Subcutaneous abdominal adipose tissue (tissue), 5 donors: Measurements from ENCODE around the gene GVQW3.

Experiments used
- H3K27ac ChIP-seq: one replicate; pipeline ENCODE4 v1.7.0; 2013; ENCODE audit warnings: low read depth, mild to moderate bottlenecking, inconsistent platforms, low read length, moderate library complexity
- H3K27me3 ChIP-seq, 5 donors: one replicate each; pipeline ENCODE4 v1.7.0; 2013; ENCODE audit warnings: low read length in 5 of 5, inconsistent platforms in 1 of 5; ENCODE audit not compliant: control insufficient read depth in 5 of 5, insufficient read depth in 4 of 5
- H3K36me3 ChIP-seq, 5 donors: one replicate each; pipeline ENCODE4 v1.7.0; 2013; ENCODE audit warnings: low read length in 5 of 5; ENCODE audit not compliant: control insufficient read depth in 5 of 5, insufficient read depth in 5 of 5
- H3K4me1 ChIP-seq, 5 donors: one replicate each; pipeline ENCODE4 v1.7.0; 2013; ENCODE audit warnings: low read length in 5 of 5, mild to moderate bottlenecking in 3 of 5, moderate library complexity in 1 of 5; ENCODE audit not compliant: control insufficient read depth in 5 of 5, insufficient read depth in 5 of 5
- H3K4me3 ChIP-seq, 5 donors: one replicate each; pipeline ENCODE4 v1.7.0; 2013; ENCODE audit warnings: low read length in 5 of 5, low read depth in 1 of 5
- H3K9ac ChIP-seq, 5 donors: one replicate each; pipeline ENCODE4 v1.7.0; 2013; ENCODE audit warnings: low read length in 5 of 5, mild to moderate bottlenecking in 4 of 5, moderate library complexity in 3 of 5
- H3K9me3 ChIP-seq, 5 donors: one replicate each; pipeline ENCODE4 v1.7.0; 2013; ENCODE audit warnings: low read length in 5 of 5; ENCODE audit not compliant: control insufficient read depth in 5 of 5
- donor health status: healthy.
- donor health status: healthy.
- donor health status: healthy.
- donor health status: healthy.
- donor health status: healthy.

Gene GVQW3

DNA sequence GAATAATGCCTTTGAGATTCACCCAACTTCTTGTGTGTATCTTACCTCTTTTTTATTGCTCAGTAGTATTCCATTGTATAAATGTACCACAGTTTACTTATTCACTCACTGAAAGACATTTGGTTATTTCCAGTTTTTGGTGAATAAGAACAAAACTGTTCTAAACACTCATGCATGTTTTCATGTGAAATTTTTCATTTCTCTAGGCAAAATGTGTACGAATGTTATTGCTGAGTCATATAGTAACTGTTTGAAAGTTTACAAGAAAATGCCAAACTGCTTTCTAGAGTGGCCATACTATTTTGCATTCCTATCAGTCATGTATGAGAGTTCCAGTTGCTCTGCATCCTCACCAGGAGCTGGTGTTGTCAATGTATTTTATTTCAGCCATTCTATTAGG is 54.9 kb downstream of the GVQW3 start:
- H3K9me3 ChIP-seq, result no peaks in the 10 kb centered on the region
- no peak overlapping the region for H3K4me3 ChIP-seq
- no peaks in the 10 kb centered on the region for H3K27me3 ChIP-seq
- no peak overlapping the region for H3K9ac ChIP-seq
- H3K27ac ChIP-seq, result no peak overlapping the region
- H3K36me3 ChIP-seq, result no peaks in the 10 kb centered on the region
- no peaks in the 10 kb centered on the region for H3K4me1 ChIP-seq

DNA sequence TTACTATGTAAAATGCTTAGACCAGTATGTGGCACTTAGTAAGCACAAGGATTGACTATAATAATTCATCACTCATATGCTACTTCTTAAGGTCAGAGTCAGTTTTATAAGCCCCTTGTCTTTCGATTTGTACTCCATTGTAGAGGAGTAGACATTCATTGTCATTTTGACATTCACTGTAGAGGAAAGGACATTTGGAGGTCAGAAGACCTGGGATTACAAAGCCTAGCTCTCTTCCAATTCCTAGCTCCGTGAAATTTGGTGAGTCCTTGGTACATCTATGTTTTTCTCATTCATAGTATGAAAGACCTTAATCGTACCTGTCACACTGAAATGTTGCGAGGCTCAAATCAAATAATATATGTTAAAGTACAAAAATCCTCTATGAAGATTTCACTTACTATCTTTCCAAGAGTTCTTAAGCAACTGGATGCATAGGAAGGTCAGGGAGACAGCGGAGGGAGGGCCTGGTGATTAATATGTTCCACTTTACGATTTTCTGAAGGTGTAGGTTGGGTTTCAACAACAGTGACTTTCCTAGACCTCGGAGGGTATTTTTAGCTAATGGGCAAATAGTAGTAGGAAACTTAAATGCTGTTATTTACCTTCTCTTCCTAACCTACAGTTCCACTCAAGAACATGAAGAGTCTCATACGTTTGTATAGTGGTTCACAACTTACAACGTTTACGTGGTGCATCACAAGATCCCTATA is 62.3 kb downstream of the GVQW3 start:
- Histone ChIP-seq H3K4me1 (peaks cover 5 to 22% (median 16%) of the 10 kb centered on the region in 5 donors), H3K27me3 (no peaks in the 10 kb centered on the region), H3K4me3 (peak overlapping the region; percentile 89 to 99 (median 98)), H3K9ac (peak overlapping the region; percentile 57 to 99 (median 89)), H3K27ac (peak overlapping the region; percentile 95), H3K36me3 (peaks cover 0 to 10% (median 5%) of the 10 kb centered on the region in 5 donors), H3K9me3 (no peaks in the 10 kb centered on the region)

DNA sequence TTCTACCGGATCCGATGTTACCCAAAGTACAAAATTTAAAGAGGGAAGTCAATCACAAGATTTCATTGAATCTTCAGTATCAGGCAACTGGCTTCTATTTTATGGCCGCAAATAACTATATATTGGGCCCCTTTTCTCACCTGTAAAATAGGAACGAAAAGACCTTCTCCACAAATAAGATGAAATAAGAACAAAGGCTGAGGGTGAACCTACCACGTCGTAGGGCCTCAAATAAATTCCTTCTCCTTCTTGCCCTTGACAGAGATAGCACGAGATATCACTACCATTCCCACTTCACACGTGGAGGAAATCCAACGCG is 62.9 kb downstream of the GVQW3 start:
- Histone ChIP-seq H3K4me1 (peaks cover 5 to 22% (median 16%) of the 10 kb centered on the region in 5 donors), H3K36me3 (peaks cover 0 to 13% (median 5%) of the 10 kb centered on the region in 5 donors), H3K9me3 (no peaks in the 10 kb centered on the region), H3K27me3 (no peaks in the 10 kb centered on the region), H3K4me3 (peak overlapping the region; percentile 89 to 99 (median 98)), H3K27ac (peak overlapping the region; percentile 95), H3K9ac (peak overlapping the region; percentile 57 to 99 (median 89))

DNA sequence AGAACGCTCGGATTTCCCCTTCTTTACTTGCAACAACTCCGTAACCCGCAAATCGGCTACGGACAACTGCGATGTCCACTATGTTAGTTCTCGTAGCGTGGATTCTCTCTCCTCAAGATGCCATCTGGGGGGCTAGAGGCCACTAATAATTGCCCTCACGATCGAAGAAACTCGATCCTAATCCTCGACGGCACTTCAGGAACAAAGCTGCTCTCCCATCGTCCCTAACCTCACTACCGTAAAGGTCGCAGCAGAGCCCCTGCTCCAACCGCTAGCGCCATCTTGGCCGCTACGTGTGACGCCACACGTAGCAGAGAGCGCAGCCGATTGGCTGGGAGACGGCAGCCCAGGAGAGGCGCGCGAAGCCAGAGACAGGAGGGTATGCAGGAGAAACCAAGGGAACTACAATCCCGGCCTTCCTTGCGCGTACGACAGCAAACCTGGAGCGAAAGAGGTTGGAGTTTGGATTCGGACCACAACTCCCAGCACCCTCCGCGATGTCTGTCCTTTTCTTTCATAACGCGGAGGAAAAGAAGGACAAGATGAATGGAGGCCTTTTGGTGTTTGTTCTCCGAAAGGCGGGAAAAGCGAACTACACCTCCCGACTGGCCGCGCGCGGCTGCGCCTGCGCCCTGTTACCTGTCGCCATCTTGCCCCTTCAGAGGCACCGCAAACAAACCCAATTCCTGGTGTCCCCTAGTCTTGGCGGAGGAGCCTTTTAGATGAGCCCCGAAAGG is 63.4 kb downstream of the GVQW3 start, which contains the start of gene EMSY:
TSS of gene EMSY (plus strand) at position 635 of the 737 bp plus-strand sequence. CDS start 1,921 bp downstream, outside the sequence.
- Histone ChIP-seq H3K9me3 (no peaks in the 10 kb centered on the region), H3K9ac (peak within 1 kb of the TSS; percentile 63 to 99 (median 96)), H3K4me1 (peaks cover 5 to 22% (median 16%) of the 10 kb centered on the region in 5 donors), H3K36me3 (peaks cover 1 to 13% (median 9%) of the 10 kb centered on the region in 5 donors), H3K27ac (peak within 1 kb of the TSS; percentile 95), H3K4me3 (peak within 1 kb of the TSS; percentile 89 to 99 (median 98)), H3K27me3 (no peaks in the 10 kb centered on the region)

DNA sequence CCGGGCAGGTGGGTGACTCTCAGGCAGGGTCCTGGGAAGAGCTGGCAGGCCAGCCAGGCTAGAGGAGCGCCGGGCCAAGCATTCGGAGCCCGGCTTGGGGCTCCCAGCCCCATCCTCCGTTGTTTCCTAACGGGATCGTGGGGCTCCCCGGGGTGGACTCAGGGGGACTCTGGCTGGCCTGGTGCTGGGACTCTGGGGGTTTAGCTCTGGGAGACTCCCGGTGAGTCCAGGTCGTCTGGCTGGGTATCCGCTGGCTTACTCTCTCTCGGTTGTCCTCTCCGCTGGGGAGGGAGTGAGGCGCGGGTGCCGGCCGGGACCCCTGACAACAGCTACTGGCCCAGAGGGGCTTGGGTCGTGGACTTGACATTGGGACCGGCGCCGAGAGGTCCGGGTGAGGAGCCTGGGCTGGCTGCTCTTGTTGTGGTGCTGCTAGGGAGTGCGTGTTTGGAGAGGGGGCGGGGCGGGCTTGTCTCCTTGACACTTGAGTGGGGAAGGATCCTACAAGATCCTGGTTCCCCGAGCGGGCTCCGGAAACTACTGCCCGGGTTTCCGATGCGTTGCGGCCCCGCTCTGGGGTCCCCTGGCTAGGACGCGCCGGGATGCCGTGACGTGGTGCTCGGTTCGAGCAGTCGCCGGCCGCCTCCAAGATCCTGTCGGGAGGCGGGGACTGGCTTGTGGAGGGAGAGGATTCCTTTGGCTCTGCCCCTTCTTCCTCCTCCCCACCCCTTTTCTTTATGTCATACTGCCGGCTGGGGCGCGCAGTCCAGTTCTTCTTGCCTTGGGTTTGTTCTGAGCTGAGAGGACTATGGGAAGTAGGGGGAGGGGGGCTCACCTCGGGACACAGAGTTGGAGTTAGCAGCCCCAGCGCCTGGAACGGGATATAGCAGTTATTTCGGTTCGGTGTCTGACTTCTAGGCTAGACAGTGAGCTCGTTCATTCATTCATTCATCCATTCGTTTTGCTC is 64.3 kb downstream of the GVQW3 start:
- Histone ChIP-seq H3K27me3 (no peaks in the 10 kb centered on the region), H3K4me3 (peak overlapping the region; percentile 89 to 99 (median 98)), H3K9ac (peak overlapping the region; percentile 63 to 97 (median 96)), H3K36me3 (peaks cover 3 to 18% (median 11%) of the 10 kb centered on the region in 5 donors), H3K9me3 (no peaks in the 10 kb centered on the region), H3K27ac (peak overlapping the region; percentile 95), H3K4me1 (peaks cover 5 to 22% (median 16%) of the 10 kb centered on the region in 5 donors)

DNA sequence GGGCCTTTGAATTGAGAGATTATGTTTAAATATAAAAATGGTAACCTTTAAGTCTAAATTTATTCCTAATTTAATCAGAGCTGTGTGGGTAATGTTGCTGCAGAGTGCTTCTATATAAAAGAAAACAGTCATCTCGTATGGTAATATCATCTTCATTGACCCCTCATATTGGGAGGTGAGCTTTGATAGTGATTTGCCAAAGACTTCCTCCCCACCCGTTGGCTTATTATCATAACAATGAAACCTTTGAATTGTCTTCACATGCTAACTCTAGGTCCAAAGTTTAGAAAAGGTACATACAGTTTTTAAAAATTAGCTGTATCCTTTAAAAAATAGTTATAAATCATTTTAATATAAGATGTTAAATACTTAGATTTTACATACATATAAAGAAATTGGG is 67.4 kb downstream of the GVQW3 start:
- Histone ChIP-seq H3K9ac (no peak overlapping the region), H3K27me3 (no peaks in the 10 kb centered on the region), H3K9me3 (no peaks in the 10 kb centered on the region), H3K4me1 (peaks cover 4 to 17% (median 11%) of the 10 kb centered on the region in 5 donors), H3K27ac (no peak overlapping the region), H3K4me3 (no peak overlapping the region), H3K36me3 (peaks cover 16 to 31% (median 27%) of the 10 kb centered on the region in 5 donors)

DNA sequence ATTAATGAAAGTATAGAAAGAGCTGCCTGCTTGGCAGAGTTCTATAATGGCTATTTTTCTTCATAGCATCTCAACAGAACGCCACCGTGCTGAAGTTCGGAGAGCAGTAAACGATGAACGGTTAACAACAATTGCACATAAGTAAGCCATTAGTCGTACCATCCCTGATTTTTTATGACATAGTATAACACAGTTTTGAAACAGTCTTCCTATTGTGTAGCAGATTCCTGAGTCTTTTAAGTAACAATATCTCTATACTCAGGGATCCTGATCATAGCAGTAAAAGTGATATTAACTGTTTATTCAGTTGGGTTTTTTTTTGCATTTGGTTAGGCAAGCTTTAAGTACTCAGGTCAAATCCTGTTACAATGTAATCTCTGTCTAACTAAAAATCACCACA is 72.1 kb downstream of the GVQW3 start:
- Histone ChIP-seq H3K4me3 (no peak overlapping the region), H3K27ac (no peak overlapping the region), H3K9me3 (no peaks in the 10 kb centered on the region), H3K9ac (no peak overlapping the region), H3K4me1 (no peaks in the 10 kb centered on the region), H3K36me3 (peaks cover 16 to 48% (median 24%) of the 10 kb centered on the region in 5 donors), H3K27me3 (no peaks in the 10 kb centered on the region)

DNA sequence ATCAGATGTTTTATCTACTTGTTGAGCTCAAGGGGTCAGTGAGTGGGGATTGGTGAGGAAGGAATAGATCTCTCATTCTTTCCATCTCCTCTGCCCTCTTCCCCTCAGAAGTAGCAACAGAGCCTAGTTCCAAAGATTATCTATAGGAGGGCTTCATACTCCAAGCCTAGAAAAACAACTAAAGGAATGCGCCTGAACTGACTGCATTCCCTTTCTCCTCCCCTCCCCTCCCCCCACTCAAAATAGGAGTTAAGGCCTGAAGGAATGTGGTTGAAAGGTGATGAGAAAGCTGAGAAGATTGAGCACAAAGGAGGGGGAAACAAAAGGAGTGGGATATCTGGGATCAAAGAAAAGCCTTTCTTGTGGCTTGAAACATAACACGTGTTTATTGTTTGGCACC is 74.2 kb downstream of the GVQW3 start:
- Histone ChIP-seq H3K36me3 (peaks cover 8 to 54% (median 25%) of the 10 kb centered on the region in 5 donors), H3K4me3 (no peak overlapping the region), H3K4me1 (no peaks in the 10 kb centered on the region), H3K27me3 (no peaks in the 10 kb centered on the region), H3K9ac (no peak overlapping the region), H3K27ac (no peak overlapping the region), H3K9me3 (no peaks in the 10 kb centered on the region)

DNA sequence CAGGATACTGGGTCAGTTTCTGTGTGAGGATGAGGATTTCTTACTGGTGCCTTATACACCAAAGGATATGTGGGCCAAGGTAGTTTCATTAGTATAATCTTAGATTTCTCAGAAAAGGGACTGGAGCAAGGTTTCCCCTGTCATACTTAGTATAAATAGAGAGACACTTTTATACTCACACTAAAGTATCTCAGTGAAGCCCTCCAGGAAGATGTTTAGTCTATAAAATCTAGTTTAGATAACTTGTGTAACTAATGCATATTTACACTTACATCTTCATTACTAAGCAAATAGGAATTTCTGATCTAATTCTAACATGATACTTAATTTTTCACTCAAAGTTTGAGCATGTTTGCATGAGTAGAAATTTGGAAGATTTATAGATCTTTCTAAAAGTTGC is 74.8 kb downstream of the GVQW3 start:
- Histone ChIP-seq H3K4me3 (no peak overlapping the region), H3K36me3 (peaks cover 7 to 54% (median 25%) of the 10 kb centered on the region in 5 donors), H3K27ac (no peak overlapping the region)

More for the DNA sequence above, 74.8 kb downstream of the GVQW3 start:
- no peaks in the 10 kb centered on the region for H3K4me1 ChIP-seq
- H3K9ac ChIP-seq, result no peak overlapping the region
- no peaks in the 10 kb centered on the region for H3K9me3 ChIP-seq
- H3K27me3 ChIP-seq, result no peaks in the 10 kb centered on the region
